ENCODE results near the gene POLD4.

Gene POLD4

GRCh38 chr11:67370351-67371076, 17.2 kb upstream of the POLD4 start:
- FAIRE-seq = no peak

GRCh38 chr11:67369801-67370284, 16.5 kb upstream of the POLD4 start:
- FAIRE-seq = no peak

GRCh38 chr11:67369275-67369674, 15.9 kb upstream of the POLD4 start:
- FAIRE-seq = no peak

- FAIRE-seq = no peak
Observed at GRCh38 chr11:67368621-67369020, 15.3 kb upstream of the POLD4 start.

GRCh38 chr11:67367761-67368227, 14.4 kb upstream of the POLD4 start:
- no peak for FAIRE-seq

- FAIRE-seq = no peak
Observed at GRCh38 chr11:67366961-67367760, 13.8 kb upstream of the POLD4 start.

GRCh38 chr11:67366546-67366945, 13.2 kb upstream of the POLD4 start:
- no peak for FAIRE-seq

GRCh38 chr11:67365736-67366444, 12.5 kb upstream of the POLD4 start:
- FAIRE-seq = no peak

GRCh38 chr11:67364783-67365722, 11.7 kb upstream of the POLD4 start:
- no peak for FAIRE-seq

GRCh38 chr11:67364169-67364568, 10.8 kb upstream of the POLD4 start:
- no peak for FAIRE-seq

- FAIRE-seq = no peak
Observed at GRCh38 chr11:67357831-67358670, 4.7 kb upstream of the POLD4 start.

- FAIRE-seq = no peak
Observed at GRCh38 chr11:67356864-67357561, 3.7 kb upstream of the POLD4 start.

GRCh38 chr11:67356387-67356863, 3.1 kb upstream of the POLD4 start:
- FAIRE-seq = no peak

GRCh38 chr11:67355794-67356386, 2.5 kb upstream of the POLD4 start:
- FAIRE-seq = no peak

- no peak for FAIRE-seq
Observed at GRCh38 chr11:67355023-67355793, 1.9 kb upstream of the POLD4 start.

- no peak for FAIRE-seq
Observed at GRCh38 chr11:67354075-67355022, 1.0 kb upstream of the POLD4 start.

- FAIRE-seq = no peak
Observed at GRCh38 chr11:67352546-67353316, 615 bp downstream of the POLD4 start.

All from colon (tissue), 2 donors.